Islet precursor cell (in vitro differentiated cells): ENCODE measurements around the gene SECISBP2L.

Experiments used
- DNase-seq: peaks from one replicate; pipeline ENCODE4 v3.0.0-alpha.2; 2018

SECISBP2L gene

GRCh38 chr15:49055630-49056029, 9.4 kb upstream of the SECISBP2L start:
- no peak for DNase-seq

GRCh38 chr15:49052662-49053061, 6.4 kb upstream of the SECISBP2L start:
- DNase-seq: no peak

GRCh38 chr15:49047456-49047855, 1.2 kb upstream of the SECISBP2L start:
- DNase-seq: no peak

GRCh38 chr15:49045751-49046219, 461 bp downstream of the SECISBP2L start:
- peak; percentile 80 for DNase-seq

GRCh38 chr15:49044766-49045606, 1.3 kb downstream of the SECISBP2L start:
- DNase-seq: no peak

GRCh38 chr15:49044002-49044401, 2.2 kb downstream of the SECISBP2L start:
- DNase-seq: no peak

- no peak for DNase-seq
Measured at GRCh38 chr15:49042165-49042564, 4.1 kb downstream of the SECISBP2L start.

- no peak for DNase-seq
Measured at GRCh38 chr15:49041426-49041825, 4.8 kb downstream of the SECISBP2L start.

- no peak for DNase-seq
Measured at GRCh38 chr15:49040151-49040550, 6.1 kb downstream of the SECISBP2L start.

GRCh38 chr15:49038382-49038781, 7.9 kb downstream of the SECISBP2L start:
- no peak for DNase-seq

- DNase-seq: no peak
Measured at GRCh38 chr15:49037546-49037940, 8.7 kb downstream of the SECISBP2L start.

GRCh38 chr15:49036650-49037545, 9.3 kb downstream of the SECISBP2L start:
- DNase-seq: no peak

- no peak for DNase-seq
Measured at GRCh38 chr15:49035825-49036224, 10.4 kb downstream of the SECISBP2L start.

- DNase-seq: no peak
Measured at GRCh38 chr15:49032601-49033145, 13.6 kb downstream of the SECISBP2L start.

GRCh38 chr15:49031804-49032203, 14.4 kb downstream of the SECISBP2L start:
- no peak for DNase-seq

GRCh38 chr15:49026700-49027099, 19.5 kb downstream of the SECISBP2L start:
- no peak for DNase-seq

GRCh38 chr15:49024840-49025239, 21.4 kb downstream of the SECISBP2L start:
- no peak for DNase-seq

GRCh38 chr15:49023354-49023753, 22.9 kb downstream of the SECISBP2L start:
- no peak for DNase-seq

- DNase-seq: no peak
Measured at GRCh38 chr15:49015896-49016295, 30.4 kb downstream of the SECISBP2L start.

GRCh38 chr15:48999314-48999713, 46.9 kb downstream of the SECISBP2L start:
- DNase-seq: no peak

- no peak for DNase-seq
Measured at GRCh38 chr15:48996276-48996675, 50.0 kb downstream of the SECISBP2L start.

- DNase-seq: no peak
Measured at GRCh38 chr15:48993380-48993779, 52.9 kb downstream of the SECISBP2L start.

- no peak for DNase-seq
Measured at GRCh38 chr15:48992545-48992944, 53.7 kb downstream of the SECISBP2L start.
